OCI-LY3 (cell line): ENCODE results near the gene DOK7.
"Not testable (repeated sequence)": the region's sequence is repeated elsewhere in the genome, so short reads cannot be mapped to it uniquely, and the experiment has no call there.

Source experiments
- H2AFZ ChIP-seq: fragments of 200-600, 300-600 bp; shearing (Covaris generic); 2 replicates; pipeline ENCODE4 v1.6.0; 2014; ENCODE audit warnings: antibody characterized with exemption, low read depth, low read length
- H3K27ac ChIP-seq: fragments of 200-600, 300-600 bp; sonication (generic); 2 replicates; pipeline ENCODE4 v1.5.1; 2014; ENCODE audit warnings: mild to moderate bottlenecking, low read length, moderate library complexity, mixed read lengths
- H3K27me3 ChIP-seq: fragments of 200-600, 300-600 bp; sonication (generic); 2 replicates; pipeline ENCODE4 v1.6.1; 2014; ENCODE audit warnings: low read depth, low read length, mixed read lengths
- H3K36me3 ChIP-seq: fragments of 200-600, 300-600 bp; sonication (generic); replicated peaks from 2 replicates; pipeline ENCODE3; 2014; ENCODE audit warnings: low read depth, low read length, mixed read lengths
- H3K4me1 ChIP-seq: fragments of 300-600, 200-600 bp; sonication (generic); 2 replicates; pipeline ENCODE4 v1.6.1; 2014; ENCODE audit warnings: low read length, mixed read lengths
- H3K4me2 ChIP-seq: fragments of 200-600, 300-600 bp; sonication (generic); 2 replicates; pipeline ENCODE4 v1.6.1; 2014; ENCODE audit warnings: low read length, mixed read lengths
- H3K4me3 ChIP-seq: fragments of 300-600, 200-600 bp; sonication (generic); 2 replicates; pipeline ENCODE4 v1.5.1; 2014; ENCODE audit warnings: antibody characterized with exemption, mild to moderate bottlenecking, low read length, moderate library complexity
- H3K79me2 ChIP-seq: fragments of 300-600, 200-600 bp; shearing (Covaris generic); 2 replicates; pipeline ENCODE4 v1.6.1; 2014; ENCODE audit warnings: mild to moderate bottlenecking, low read length, mixed read lengths
- H3K9ac ChIP-seq: fragments of 300-600, 200-600 bp; shearing (Covaris generic); 2 replicates; pipeline ENCODE4 v1.6.0; 2014; ENCODE audit warnings: mild to moderate bottlenecking, low read length, moderate library complexity
- H3K9me3 ChIP-seq: fragments of 200-600, 300-600 bp; shearing (Covaris generic); 2 replicates; pipeline ENCODE4 v1.6.1; 2014; ENCODE audit warnings: low read length, mixed read lengths; ENCODE audit not compliant: insufficient read depth
- H4K20me1 ChIP-seq: fragments of 200-600, 300-600 bp; sonication (generic); 2 replicates; pipeline ENCODE4 v1.6.1; 2016; ENCODE audit warnings: low read length, mixed read lengths; ENCODE audit not compliant: insufficient read depth
- CTCF ChIP-seq: fragments of 200-600, 300-600 bp; sonication (generic); IDR thresholded peaks from 2 replicates; pipeline ENCODE4 v1.5.1; 2014; ENCODE audit warnings: antibody characterized with exemption, low read length, low read depth
- EZH2phosphoT487 ChIP-seq: fragments of 200-600 bp; shearing (Covaris generic); IDR thresholded peaks from 2 replicates; pipeline ENCODE4 v1.6.1; 2018; ENCODE audit warnings: antibody characterized with exemption, mixed run types, low read depth

Gene DOK7

DNA sequence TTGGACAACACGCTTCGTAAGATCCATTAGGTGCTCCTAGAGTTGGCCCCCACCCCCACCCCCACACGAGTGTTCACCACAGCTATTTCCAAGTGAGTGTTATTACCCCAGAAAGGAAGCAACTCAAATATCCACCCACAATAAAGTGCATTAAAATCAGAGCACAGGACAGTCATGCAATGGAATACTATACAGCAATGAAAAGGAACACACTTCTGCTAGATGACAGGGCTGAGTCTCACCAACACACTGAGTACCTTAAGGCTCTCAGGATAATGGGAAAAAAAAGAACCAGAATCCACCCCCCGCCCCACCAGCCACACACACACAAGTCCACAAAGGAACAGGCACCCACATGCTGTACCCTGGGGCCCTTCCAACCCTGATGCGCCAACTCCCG lies 48.1 kb downstream of the DOK7 start:
- no peak overlapping the region for H3K9ac ChIP-seq
- H3K4me3 ChIP-seq: no peak overlapping the region
- peaks cover 63% of the 10 kb centered on the region for H3K36me3 ChIP-seq
- no peaks in the 10 kb centered on the region for H3K4me1 ChIP-seq
- H3K27ac ChIP-seq: no peak overlapping the region
- H2AFZ ChIP-seq: no peak overlapping the region
- H3K79me2 ChIP-seq: no peaks in the 10 kb centered on the region
- H3K27me3 ChIP-seq: no peaks in the 10 kb centered on the region
- H4K20me1 ChIP-seq: no peaks in the 10 kb centered on the region
- no peaks in the 10 kb centered on the region for H3K9me3 ChIP-seq
- no peak for TF ChIP-seq EZH2phosphoT487
- TF ChIP-seq CTCF: no peak
- no peak overlapping the region for H3K4me2 ChIP-seq

DNA sequence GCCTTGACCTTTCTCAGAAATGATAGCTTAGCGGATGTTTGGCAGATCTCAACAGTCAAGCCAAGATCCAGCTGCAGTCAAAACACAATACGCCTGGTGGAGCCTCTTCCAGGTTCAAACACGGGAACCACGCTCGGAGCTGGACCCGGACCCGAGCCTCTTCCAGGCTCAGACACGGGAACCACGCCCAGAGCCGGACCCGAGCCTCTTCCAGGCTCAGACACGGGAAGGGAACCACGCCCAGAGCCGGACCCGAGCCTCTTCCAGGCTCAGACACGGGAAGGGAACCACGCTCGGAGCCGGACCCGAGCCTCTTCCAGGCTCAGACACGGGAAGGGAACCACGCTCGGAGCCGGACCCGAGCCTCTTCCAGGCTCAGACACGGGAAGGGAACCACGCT lies 48.5 kb downstream of the DOK7 start:
- peaks cover 67% of the 10 kb centered on the region for H3K36me3 ChIP-seq

DNA sequence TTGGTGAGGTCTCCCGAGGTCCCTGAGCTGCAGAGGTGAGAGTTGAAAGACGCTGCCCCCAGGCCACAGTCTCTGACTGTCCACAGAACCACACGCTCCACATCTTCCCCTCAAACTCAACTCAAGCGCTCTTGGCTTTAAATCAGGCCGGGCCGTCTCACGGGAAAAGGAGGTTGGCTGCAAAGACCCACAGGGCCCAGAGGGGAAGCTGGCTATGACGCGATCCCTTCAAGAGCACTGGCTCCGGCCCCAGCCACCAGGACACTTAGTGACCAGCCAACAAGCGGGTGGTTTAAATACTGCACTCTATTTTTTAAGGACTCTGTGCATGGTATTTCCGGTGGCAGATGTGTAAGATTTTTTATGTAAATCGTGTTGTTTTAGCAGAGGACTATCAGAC lies 49.2 kb downstream of the DOK7 start:
- Histone ChIP-seq H3K4me2 (no peak overlapping the region), H3K27ac (no peak overlapping the region), H3K9ac (no peak overlapping the region), H3K79me2 (no peaks in the 10 kb centered on the region), H4K20me1 (no peaks in the 10 kb centered on the region), H3K4me1 (no peaks in the 10 kb centered on the region), H3K27me3 (no peaks in the 10 kb centered on the region), H3K36me3 (peaks cover 66% of the 10 kb centered on the region), H2AFZ (no peak overlapping the region), H3K4me3 (no peak overlapping the region), H3K9me3 (no peaks in the 10 kb centered on the region)
- TF ChIP-seq EZH2phosphoT487 (no peak), CTCF (no peak)

More for the DNA sequence above, 48.5 kb downstream of the DOK7 start:
- H3K27ac ChIP-seq, H3K4me2 ChIP-seq, H4K20me1 ChIP-seq, H3K4me1 ChIP-seq, H3K79me2 ChIP-seq, H3K4me3 ChIP-seq, H3K27me3 ChIP-seq, H3K9me3 ChIP-seq, H2AFZ ChIP-seq, H3K9ac ChIP-seq: not testable (repeated sequence)

- no peaks in the 10 kb centered on the region for H3K79me2 ChIP-seq
- H3K27ac ChIP-seq: no peak overlapping the region
- H3K36me3 ChIP-seq: peaks cover 62% of the 10 kb centered on the region
- H3K4me3 ChIP-seq: no peak overlapping the region
- no peaks in the 10 kb centered on the region for H4K20me1 ChIP-seq
- H3K4me2 ChIP-seq: no peak overlapping the region
- H3K27me3 ChIP-seq: no peaks in the 10 kb centered on the region
- H3K9me3 ChIP-seq: no peaks in the 10 kb centered on the region
- H3K9ac ChIP-seq: no peak overlapping the region
- no peaks in the 10 kb centered on the region for H3K4me1 ChIP-seq
- TF ChIP-seq CTCF (no peak), EZH2phosphoT487 (no peak)
- H2AFZ ChIP-seq: no peak overlapping the region
Observed at GRCh38 chr4:3512719-3513118, 49.6 kb downstream of the DOK7 start.

- H3K4me3 ChIP-seq: no peak overlapping the region
- no peaks in the 10 kb centered on the region for H4K20me1 ChIP-seq
- H3K9ac ChIP-seq: no peak overlapping the region
- H3K27ac ChIP-seq: no peak overlapping the region
- TF ChIP-seq CTCF (no peak), EZH2phosphoT487 (no peak)
- no peak overlapping the region for H2AFZ ChIP-seq
- H3K36me3 ChIP-seq: peaks cover 61% of the 10 kb centered on the region
- H3K4me1 ChIP-seq: no peaks in the 10 kb centered on the region
- no peaks in the 10 kb centered on the region for H3K9me3 ChIP-seq
- H3K27me3 ChIP-seq: no peaks in the 10 kb centered on the region
- no peaks in the 10 kb centered on the region for H3K79me2 ChIP-seq
- no peak overlapping the region for H3K4me2 ChIP-seq
Observed at GRCh38 chr4:3513807-3514206, 50.7 kb downstream of the DOK7 start.
